EL (cell line): ENCODE results near the gene SULT1A1.
"Not testable (repeated sequence)": the region's sequence is repeated elsewhere in the genome, so short reads cannot be mapped to it uniquely, and the experiment has no call there.

Experiments used
- DNase-seq: peaks from one replicate; pipeline ENCODE4 v3.0.0-alpha.2; 2016

Gene SULT1A1

GRCh38 chr16:28609631-28610594 is at the start of gene SULT1A1:
Gene SULT1A1 (minus strand): TSS chr16:28610044. CDS start chr16:28608855, 1,189 bp downstream.
- no peak for DNase-seq

- not testable (repeated sequence) for DNase-seq
Measured at GRCh38 chr16:28639959-28640358, 30.1 kb upstream of the SULT1A1 start.

- not testable (repeated sequence) for DNase-seq
Measured at GRCh38 chr16:28638359-28638758, 28.5 kb upstream of the SULT1A1 start.

GRCh38 chr16:28637765-28638164 is 27.9 kb upstream of the SULT1A1 start, which contains the start of gene NPIPB8:
Gene NPIPB8 (plus strand): TSS chr16:28638065. CDS start chr16:28638361, 296 bp downstream.
- not testable (repeated sequence) for DNase-seq

- peak; percentile 61 for DNase-seq
Measured at GRCh38 chr16:28636093-28636823, 26.4 kb upstream of the SULT1A1 start.

- DNase-seq = not testable (repeated sequence)
Measured at GRCh38 chr16:28630905-28631304, 21.1 kb upstream of the SULT1A1 start.

- no peak for DNase-seq
Measured at GRCh38 chr16:28623172-28623711, 13.4 kb upstream of the SULT1A1 start.

- not testable (repeated sequence) for DNase-seq
Measured at GRCh38 chr16:28622532-28623171, 12.8 kb upstream of the SULT1A1 start.

GRCh38 chr16:28621481-28622155 is 11.8 kb upstream of the SULT1A1 start:
- DNase-seq = no peak

GRCh38 chr16:28620316-28620715 is 10.5 kb upstream of the SULT1A1 start:
- not testable (repeated sequence) for DNase-seq

- no peak for DNase-seq
Measured at GRCh38 chr16:28617874-28618273, 8.0 kb upstream of the SULT1A1 start.

GRCh38 chr16:28616636-28617035 is 6.8 kb upstream of the SULT1A1 start:
- no peak for DNase-seq

- not testable (repeated sequence) for DNase-seq
Measured at GRCh38 chr16:28616224-28616577, 6.4 kb upstream of the SULT1A1 start.

- DNase-seq = peak; percentile 40
Measured at GRCh38 chr16:28615486-28616223, 5.8 kb upstream of the SULT1A1 start.

- DNase-seq = not testable (repeated sequence)
Measured at GRCh38 chr16:28614561-28614960, 4.7 kb upstream of the SULT1A1 start.

GRCh38 chr16:28613912-28614311 is 4.1 kb upstream of the SULT1A1 start:
- not testable (repeated sequence) for DNase-seq

GRCh38 chr16:28612359-28613280 is 2.8 kb upstream of the SULT1A1 start:
- not testable (repeated sequence) for DNase-seq

- no peak for DNase-seq
Measured at GRCh38 chr16:28610595-28611191, 849 bp upstream of the SULT1A1 start.

GRCh38 chr16:28608867-28609596 is 812 bp downstream of the SULT1A1 start:
- DNase-seq = not testable (repeated sequence)
